ENCODE measurements around the gene DET1. TPM values are rescaled to one million over a fixed set of nuclear protein-coding genes. Genes with fewer than 3 reads are reported as not detected.
"Not testable (repeated sequence)": the region's sequence is repeated elsewhere in the genome, so short reads cannot be mapped to it uniquely, and the experiment has no call there.

The DET1 gene
- total and polyA plus RNA-seq, 11 donors, result 3.2 to 12.4 (median 7.2) TPM

GRCh38 chr15:88525418-88525817, 21.1 kb downstream of the DET1 start:
- Histone ChIP-seq H3K27ac (no peak overlapping the region), H3K36me3 (peaks cover 0 to 68% (median 39%) of the 10 kb centered on the region in 9 donors), H3K27me3 (no peaks in the 10 kb centered on the region), H3K4me1 (peaks cover 0 to 19% (median 3%) of the 10 kb centered on the region in 12 donors), H3K9me3 (no peaks in the 10 kb centered on the region), H3K4me3 (no peak overlapping the region)
- ATAC-seq, result no peak
- intact Hi-C loops (cut with DNase I), result no loop called here
- TF ChIP-seq CTCF (IDR thresholded peaks at IDR 0.05) (no peak), POLR2A (IDR thresholded peaks at IDR 0.05) (no peak)
- no peak for DNase-seq

DNA sequence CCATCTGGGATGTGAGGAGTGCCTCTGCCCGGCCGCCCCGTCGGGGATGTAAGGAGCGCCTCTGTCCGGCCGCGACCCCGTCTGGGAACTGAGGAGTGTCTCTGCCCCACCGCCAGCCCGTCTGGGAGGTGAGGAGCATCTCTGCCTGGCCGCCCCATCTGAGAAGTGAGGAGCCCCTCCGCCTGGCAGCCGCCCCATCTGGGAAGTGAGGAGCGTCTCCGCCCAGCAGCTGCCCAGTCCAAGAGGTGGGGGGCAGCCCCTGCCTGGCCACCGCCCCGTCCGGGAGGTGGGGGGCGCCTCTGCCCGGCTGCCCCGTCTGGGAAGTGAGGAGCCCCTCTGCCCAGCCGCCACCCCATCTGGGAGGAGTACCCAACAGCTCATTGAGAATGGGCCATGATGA, 22.4 kb downstream of the DET1 start:
- ATAC-seq; H3K27ac ChIP-seq; H3K4me3 ChIP-seq; H3K27me3 ChIP-seq; DNase-seq; H3K9me3 ChIP-seq; intact Hi-C loops (cut with DNase I); H3K4me1 ChIP-seq: not testable (repeated sequence)
- WGBS, 4 donors, result 94 to 98% (median 96%) methylated on average over 16 to 23 of the region's 23 CpGs
- H3K36me3 ChIP-seq, result peaks cover 0 to 57% (median 26%) of the 10 kb centered on the region in 9 donors

DNA sequence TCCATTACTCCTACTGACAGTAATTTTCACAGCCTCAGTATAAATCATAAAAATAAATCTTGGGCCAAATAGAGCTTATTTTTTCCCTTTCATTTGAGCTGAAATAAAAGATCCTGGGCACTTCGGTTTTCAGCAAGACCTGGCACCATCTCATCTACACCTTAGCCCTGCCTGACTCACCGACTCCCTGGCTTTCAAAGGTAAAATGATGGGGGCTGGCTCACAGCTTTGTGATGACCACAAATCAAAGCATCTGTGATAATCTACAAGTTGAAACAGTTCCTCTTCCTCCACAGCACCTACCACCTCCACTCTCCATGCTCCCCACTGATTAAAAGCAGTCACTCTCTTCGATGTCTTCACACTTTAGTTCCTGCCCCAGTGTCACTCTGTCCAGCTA, 27.6 kb downstream of the DET1 start:
- H3K27ac ChIP-seq, result no peak overlapping the region
- H3K36me3 ChIP-seq, result peaks cover 0 to 50% (median 13%) of the 10 kb centered on the region in 9 donors
- no peak for TF ChIP-seq CTCF (IDR thresholded peaks at IDR 0.05)
- no peak for TF ChIP-seq POLR2A (IDR thresholded peaks at IDR 0.05)
- WGBS, 4 donors, result 90 to 97% (median 90%) methylated on average over 3 of the region's 3 CpGs
- ATAC-seq (no peak), DNase-seq (no peak)
- H3K4me3 ChIP-seq, result no peak overlapping the region
- no peaks in the 10 kb centered on the region for H3K27me3 ChIP-seq
- H3K4me1 ChIP-seq, result no peaks in the 10 kb centered on the region
- intact Hi-C loops (cut with DNase I), result no loop called here
- no peaks in the 10 kb centered on the region for H3K9me3 ChIP-seq

DNA sequence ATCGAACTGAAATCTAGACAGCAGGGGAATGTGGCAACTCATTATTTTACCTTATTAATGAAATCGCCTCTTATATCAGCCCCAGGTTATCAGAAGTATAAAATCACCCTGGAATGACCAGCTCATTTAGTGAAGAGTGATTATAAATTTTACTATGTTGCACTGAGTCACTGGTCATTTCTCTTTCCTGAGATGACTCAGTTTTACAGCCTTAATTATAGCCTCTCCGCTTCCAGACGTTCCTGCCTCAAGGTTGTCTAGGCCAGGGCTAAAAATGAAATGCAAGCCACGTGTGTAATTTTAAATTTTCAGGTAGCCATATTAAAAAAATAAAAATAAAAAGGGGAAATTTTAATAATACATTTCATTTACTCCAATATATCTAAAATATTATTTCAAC, 33.3 kb downstream of the DET1 start:
- H3K4me3 ChIP-seq, result no peak overlapping the region
- DNase-seq (no peak), ATAC-seq (no peak)
- TF ChIP-seq POLR2A (IDR thresholded peaks at IDR 0.05), result no peak
- TF ChIP-seq CTCF (IDR thresholded peaks at IDR 0.05), result no peak
- intact Hi-C loops (cut with DNase I), result no loop called here
- H3K36me3 ChIP-seq, result peaks cover 0 to 84% (median 52%) of the 10 kb centered on the region in 9 donors
- H3K9me3 ChIP-seq, result no peaks in the 10 kb centered on the region
- H3K27me3 ChIP-seq, result no peaks in the 10 kb centered on the region
- 90 to 93% (median 91%) methylated on average over 5 of the region's 5 CpGs for WGBS, 4 donors
- H3K4me1 ChIP-seq, result no peaks in the 10 kb centered on the region
- no peak overlapping the region for H3K27ac ChIP-seq

DNA sequence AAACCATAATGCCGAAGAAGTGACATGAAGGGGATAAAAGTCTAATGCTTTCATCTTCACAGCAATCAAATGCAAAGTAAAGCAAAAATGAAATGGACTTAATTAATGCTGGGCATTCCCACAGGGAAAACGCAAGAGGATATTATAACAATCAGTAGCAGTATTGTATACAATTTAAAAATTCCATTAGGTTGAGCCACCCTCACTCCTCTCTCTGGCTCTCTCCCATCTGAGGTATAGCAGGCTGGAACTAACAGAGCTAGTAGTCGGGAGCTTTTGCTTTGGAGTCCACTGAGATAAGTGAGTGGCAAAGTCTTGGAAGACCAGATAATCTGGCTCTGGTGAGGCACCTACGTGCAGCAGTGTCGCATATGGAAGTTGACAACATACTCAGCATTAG, 33.9 kb downstream of the DET1 start:
- Histone ChIP-seq H3K4me3 (no peak overlapping the region), H3K36me3 (peaks cover 0 to 90% (median 56%) of the 10 kb centered on the region in 9 donors), H3K27me3 (no peaks in the 10 kb centered on the region), H3K4me1 (no peaks in the 10 kb centered on the region), H3K27ac (no peak overlapping the region), H3K9me3 (no peaks in the 10 kb centered on the region)
- intact Hi-C loops (cut with DNase I), result no loop called here
- no peak for TF ChIP-seq CTCF (IDR thresholded peaks at IDR 0.05)
- no peak for TF ChIP-seq POLR2A (IDR thresholded peaks at IDR 0.05)
- WGBS, 4 donors, result 85 to 96% (median 88%) methylated on average over 5 of the region's 5 CpGs
- no peak for ATAC-seq
- no peak for DNase-seq

Measured in heart left ventricle (tissue), 16 donors.